ENCODE results near the gene HIRA.
"Not testable (repeated sequence)": the region's sequence is repeated elsewhere in the genome, so short reads cannot be mapped to it uniquely, and the experiment has no call there.

HIRA gene

GRCh38 chr22:19320136-19320535, 111.4 kb downstream of the HIRA start:
- DNase-seq, result not testable (repeated sequence)

- DNase-seq, result no peak
Measured at GRCh38 chr22:19319281-19319680, 112.3 kb downstream of the HIRA start.

- DNase-seq, result no peak
Measured at GRCh38 chr22:19317865-19318264, 113.7 kb downstream of the HIRA start.

GRCh38 chr22:19307872-19308271, 123.7 kb downstream of the HIRA start:
- DNase-seq, result no peak

GRCh38 chr22:19306535-19306934, 125.0 kb downstream of the HIRA start:
- not testable (repeated sequence) for DNase-seq

- no peak for DNase-seq
Measured at GRCh38 chr22:19304547-19304946, 127.0 kb downstream of the HIRA start.

GRCh38 chr22:19303785-19304184, 127.7 kb downstream of the HIRA start:
- no peak for DNase-seq

- DNase-seq, result no peak
Measured at GRCh38 chr22:19295733-19296132, 135.8 kb downstream of the HIRA start.

GRCh38 chr22:19292458-19293230, 138.9 kb downstream of the HIRA start:
- peak; percentile 46 for DNase-seq

GRCh38 chr22:19291580-19292457, 139.7 kb downstream of the HIRA start, which contains the start of gene CLTCL1:
Gene CLTCL1 (minus strand): TSS chr22:19291719. CDS start chr22:19291641, 78 bp downstream.
- DNase-seq, result peak; percentile 93

GRCh38 chr22:19291218-19291579, 140.3 kb downstream of the HIRA start:
- DNase-seq, result no peak

GRCh38 chr22:19290400-19291217, 140.9 kb downstream of the HIRA start:
- peak; percentile 47 for DNase-seq

GRCh38 chr22:19289475-19290161, 141.9 kb downstream of the HIRA start:
- no peak for DNase-seq

GRCh38 chr22:19287889-19288288, 143.6 kb downstream of the HIRA start:
- no peak for DNase-seq

GRCh38 chr22:19287076-19287707, 144.3 kb downstream of the HIRA start:
- DNase-seq, result peak; percentile 44

- no peak for DNase-seq
Measured at GRCh38 chr22:19285831-19286230, 145.7 kb downstream of the HIRA start.

Data from right forelimb (tissue), 1 donor.